ENCODE data around the gene IRF2BP1.
A peak's percentile ranks its signal among the peaks of the same experiment; 100 is the strongest.
"Not testable (repeated sequence)": the region's sequence is repeated elsewhere in the genome, so short reads cannot be mapped to it uniquely, and the experiment has no call there.

IRF2BP1 gene

DNA sequence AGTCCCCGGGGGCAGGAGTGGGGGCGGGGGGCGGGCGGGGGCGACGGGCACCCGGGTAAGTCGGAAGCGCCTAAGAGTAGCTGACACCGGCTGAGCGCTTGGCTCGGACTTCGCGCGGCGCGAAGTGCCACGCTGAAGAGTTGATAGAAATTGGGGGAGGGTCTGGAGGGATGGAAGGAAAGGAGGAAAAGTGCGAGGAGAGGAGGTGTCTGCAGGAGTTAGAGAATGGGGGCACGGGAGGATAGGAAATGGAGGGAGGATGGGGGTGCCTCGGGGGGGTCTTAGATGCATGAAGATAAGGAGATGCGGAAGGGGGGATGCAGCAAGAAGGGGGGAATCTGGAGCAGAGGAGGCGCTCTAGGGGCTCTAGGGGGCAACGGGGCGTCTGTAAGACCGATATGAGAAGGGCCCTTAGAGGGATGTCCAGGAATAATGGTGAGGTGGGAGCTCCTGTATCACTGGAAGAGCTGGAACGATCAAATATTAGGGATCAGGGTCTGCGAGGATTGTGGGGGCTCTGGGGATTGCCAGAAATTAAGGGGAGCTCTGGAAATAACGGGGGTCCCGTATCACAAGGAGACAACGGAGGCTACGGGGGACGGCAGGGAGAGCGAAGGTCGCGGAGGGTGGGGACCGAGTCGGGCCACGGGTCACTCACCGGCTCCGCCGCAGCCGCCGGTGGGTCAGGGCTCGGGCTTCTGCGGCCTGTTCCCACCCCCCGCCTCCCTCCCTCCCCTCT lies 16.1 kb upstream of the IRF2BP1 start, which contains the start of gene MYPOP:
Gene MYPOP, minus strand, starts transcription at position 702 of the 739 bp plus-strand sequence. CDS start 840 bp downstream, outside the sequence.
- DNase-seq: no peak

DNA sequence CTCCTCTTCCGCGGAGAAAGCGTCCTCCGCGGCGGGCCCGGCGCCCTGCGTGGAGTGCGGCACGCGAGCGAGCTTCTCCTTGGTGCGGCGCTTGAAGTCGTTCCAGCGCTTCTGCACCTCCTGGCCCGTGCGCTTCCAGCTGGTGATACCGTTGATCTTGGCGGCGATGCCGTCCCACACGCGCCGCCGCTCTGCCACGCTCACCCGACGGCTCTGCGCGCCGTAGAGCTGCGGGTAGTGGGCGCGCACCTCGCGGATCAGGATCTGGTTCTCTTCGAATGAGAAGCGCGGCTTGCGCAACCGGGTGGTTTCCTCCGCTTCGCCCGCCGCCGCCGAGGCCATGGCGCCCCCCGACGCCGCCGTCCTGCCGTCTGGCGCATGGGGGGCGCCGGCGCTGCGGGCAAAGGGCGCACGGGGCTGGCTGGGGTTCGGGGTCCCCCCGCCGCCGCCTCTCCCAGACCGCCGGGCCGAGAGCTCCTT lies 15.5 kb upstream of the IRF2BP1 start:
- DNase-seq: peak; percentile 29 to 38

DNA sequence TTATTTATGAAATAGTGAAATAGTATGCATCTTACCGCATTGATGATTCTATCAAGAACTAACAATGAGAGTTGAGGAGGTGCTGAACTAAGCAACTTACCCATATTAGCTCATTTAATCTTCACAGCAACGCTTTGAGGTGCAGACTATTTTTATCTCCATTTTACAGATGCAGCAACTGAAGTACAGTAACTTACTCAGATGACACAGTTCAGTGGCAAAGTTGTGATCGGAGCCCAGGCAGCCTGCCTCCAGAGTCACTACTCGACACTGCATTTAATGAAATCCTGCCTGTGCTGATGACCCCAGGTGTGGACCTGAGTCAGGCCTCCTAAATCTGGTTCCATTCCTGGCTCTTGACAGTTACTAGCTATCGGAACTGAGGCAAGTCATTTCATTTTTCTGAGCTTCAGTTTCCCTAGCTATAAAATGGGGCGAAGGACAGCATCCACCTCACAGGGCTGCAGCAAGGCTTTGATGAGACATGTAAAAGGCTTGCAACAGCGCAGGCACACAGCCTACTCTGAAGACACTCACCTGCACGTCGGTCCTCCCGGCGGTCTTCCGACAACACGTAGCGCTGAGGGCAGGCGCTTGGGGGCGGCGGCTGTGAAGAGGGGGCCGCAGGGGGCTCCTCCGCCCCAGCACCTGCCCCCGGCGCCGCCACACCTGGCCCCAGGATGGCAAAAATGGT lies 14.9 kb upstream of the IRF2BP1 start:
- DNase-seq: no peak

DNA sequence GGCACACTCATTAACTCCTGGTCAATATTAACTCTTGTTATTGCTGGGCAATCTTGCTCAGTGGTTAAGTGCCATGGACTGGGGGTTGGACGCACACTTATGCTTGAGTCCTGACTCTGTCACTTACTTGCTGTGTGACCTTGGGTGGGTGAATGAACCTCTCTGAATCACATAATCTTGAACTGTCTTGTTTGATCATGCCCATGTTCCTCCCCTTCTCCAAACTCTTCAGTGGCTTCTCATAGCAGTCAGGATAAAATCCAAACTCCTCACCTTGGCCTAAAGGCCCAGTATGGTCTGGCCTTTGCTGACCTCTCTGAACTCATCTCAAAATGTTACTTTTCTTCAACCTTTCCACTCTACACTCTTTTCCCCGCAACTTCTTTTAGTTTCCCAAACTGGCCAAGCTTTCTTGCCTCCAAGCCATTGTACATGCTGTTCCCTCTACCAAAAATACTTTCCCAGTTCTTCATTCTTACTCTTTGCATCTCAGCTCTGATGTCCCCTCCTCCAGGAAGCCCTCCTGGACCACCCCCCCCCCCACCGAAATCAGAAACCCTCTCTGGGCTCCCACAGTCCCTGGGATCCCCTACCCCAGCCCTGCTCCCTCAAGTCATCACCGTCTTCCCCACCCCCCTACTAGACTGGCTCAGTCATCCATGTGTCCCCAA lies 14.1 kb upstream of the IRF2BP1 start:
- no peak for DNase-seq

DNA sequence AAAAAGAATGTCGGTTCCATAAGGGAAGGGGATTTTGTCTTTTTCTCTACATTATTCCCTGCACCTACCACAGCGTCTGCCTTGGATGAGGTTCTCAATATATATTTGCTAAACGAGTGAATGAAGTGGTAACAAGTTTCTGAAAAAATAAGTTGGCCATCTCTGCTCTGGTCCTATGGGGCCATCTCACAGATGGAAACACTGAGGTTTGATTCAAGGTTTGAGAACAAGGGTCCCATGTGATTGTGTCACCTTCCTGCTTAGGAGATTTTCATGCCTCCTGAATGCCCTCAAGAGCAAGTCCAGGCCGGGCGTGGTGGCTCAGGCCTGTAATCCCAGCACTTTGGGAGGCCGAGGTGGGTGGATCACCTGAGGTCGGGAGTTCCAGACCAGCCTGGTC lies 13.3 kb upstream of the IRF2BP1 start:
- DNase-seq: no peak

DNA sequence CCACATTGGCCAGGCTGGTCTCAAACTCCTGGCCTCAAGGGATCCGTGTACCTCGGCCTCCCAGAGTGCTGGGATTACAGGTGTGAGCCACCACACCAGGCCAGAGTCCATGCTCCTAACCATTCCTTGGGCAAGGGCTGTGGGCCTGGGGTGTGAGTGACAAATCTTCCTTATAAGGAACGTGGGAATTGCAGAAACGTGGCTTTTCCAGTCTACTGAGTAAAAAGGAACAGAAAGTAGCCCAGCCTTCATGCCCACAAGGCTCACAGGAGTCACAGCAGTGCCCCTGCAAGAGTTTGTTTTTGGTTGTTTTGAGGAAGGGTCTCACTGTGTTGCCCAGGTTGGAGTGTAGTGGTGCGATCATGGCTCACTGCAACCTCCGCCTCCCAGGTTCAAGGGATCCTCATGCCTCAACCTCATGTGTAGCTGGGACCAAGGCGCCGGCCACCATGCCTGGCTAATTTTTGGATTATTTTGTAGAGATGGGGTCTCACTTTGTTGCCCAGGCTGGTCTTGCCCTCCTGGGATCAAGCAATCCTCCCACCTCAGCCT lies 11.4 kb upstream of the IRF2BP1 start:
- DNase-seq: no peak

DNA sequence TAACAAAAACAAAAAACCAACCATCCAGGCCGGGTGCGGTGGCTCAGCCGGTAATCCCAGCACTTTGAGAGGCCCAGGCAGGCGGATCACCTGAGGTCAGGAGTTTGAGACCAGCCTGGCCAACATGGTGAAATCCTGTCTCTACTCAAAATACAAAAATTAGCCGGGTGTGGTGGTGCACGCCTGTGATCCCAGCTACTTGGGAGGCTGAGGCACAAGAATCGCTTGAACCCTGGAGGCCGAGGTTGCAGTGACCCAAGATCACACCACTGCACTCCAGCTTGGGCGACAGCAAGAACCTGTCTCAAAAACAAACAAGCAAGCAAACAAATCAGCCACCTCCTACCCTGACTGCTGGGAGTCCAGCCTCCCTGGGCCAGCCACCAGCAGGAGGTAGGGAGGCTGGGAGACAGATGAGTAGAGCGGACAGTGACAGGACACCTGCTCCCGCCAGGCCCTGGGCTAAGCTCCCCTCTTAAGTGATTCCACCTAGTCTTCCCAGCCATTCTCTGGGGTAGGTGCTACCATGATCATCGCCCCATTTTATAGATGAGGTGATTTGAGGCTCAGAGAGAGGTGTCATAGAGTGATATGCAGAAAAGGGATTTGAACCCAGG lies 10.2 kb upstream of the IRF2BP1 start:
- DNase-seq: not testable (repeated sequence)

DNA sequence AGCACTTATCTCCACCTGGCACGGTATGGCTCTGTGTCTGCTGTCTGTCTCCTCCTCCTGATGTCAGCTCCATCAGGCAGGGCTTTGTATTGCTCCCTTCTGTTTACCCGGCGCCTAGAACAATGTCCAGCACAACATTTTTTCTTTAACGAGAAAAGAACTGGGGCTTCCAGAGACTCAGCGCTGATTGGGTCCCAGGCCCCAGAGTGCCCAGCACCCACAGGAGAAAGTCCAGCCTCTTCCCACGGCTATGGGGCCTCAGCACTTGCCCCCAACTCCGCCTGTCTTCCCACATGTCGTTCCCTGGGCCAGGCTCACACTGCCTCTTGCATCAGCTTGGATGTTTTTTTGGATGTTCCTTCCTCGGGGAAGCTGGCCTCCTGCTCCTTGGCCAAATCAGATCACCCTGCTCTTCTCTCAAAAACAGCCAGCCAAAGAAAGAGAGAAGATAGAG lies 9.6 kb upstream of the IRF2BP1 start:
- DNase-seq: no peak

DNA sequence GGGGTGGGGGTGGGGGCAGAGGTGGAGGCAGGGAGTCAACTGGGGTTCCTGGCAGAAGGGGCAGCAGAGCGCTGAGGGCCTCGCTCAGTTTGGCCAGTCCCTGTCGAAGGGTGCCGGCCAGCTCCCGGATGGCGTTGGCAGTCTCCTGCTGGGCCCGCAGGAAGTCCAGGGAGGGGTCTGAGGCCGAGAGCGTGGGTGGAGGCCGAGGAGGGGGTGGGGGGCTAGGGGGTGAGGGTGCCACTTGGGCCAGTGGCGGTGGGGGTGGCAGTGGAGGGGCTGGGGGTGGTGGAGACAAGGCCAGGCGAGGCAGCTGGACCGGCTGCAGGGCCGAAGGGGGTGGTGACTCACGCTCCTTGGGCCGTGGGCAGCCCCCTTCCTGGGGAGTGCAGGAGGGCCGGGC lies 4.9 kb upstream of the IRF2BP1 start:
- no peak for DNase-seq

DNA sequence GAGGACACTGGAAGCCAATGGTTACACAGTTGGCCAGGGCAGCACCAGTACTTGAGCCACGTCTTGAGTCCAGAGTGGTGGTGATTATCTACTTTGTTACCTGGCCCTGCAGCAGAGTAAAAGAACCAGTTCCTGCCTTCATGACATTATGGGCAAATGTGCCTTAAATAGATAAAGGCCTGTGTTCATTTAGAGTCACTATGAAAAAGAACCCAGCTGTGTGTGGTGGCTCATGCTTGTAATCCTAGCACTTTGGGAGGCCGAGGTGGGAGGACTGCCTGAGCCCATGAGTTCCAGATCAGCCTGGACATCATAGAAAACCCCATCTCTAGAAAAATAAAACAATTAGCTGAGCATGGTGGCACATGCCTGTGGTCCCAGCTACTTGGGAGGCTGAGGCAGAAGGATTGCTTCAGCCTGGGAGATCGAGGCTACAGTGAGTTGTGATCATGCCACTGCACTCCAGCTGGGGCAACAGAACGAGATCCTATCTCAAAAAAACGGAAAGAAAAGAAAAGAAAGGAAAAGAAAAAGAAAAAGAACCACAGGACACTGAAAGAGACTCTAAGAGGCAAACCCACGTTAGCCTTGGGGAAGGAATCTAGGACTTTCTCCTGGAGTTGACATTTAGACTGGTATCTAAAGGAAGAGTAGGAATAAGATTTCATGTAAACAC lies 3.4 kb upstream of the IRF2BP1 start:
- DNase-seq: no peak

DNA sequence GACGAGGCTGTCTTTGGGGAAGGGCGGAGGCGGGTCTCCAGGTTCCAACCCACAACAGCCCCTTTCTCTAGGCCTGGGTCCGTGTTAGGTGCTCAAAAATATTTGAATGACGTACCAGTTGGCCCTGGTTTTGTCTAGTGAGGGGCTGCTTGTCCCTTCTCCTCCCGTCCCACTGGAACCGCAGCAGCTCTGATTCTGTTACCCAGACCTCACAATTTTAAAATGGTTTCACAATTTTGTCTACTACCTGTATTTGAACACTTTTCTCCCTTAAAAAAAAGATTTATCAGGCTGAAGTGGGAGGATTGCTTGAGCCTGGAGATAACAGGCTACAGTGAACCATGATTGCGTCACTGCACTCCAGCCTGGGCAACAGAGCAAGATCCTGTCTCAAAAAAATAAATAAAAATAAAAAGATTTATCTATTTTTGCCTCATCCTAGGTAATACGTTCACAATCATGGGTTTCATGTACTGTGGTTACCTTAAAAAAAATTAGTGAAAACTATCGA lies 1.3 kb upstream of the IRF2BP1 start:
- no peak for DNase-seq

DNA sequence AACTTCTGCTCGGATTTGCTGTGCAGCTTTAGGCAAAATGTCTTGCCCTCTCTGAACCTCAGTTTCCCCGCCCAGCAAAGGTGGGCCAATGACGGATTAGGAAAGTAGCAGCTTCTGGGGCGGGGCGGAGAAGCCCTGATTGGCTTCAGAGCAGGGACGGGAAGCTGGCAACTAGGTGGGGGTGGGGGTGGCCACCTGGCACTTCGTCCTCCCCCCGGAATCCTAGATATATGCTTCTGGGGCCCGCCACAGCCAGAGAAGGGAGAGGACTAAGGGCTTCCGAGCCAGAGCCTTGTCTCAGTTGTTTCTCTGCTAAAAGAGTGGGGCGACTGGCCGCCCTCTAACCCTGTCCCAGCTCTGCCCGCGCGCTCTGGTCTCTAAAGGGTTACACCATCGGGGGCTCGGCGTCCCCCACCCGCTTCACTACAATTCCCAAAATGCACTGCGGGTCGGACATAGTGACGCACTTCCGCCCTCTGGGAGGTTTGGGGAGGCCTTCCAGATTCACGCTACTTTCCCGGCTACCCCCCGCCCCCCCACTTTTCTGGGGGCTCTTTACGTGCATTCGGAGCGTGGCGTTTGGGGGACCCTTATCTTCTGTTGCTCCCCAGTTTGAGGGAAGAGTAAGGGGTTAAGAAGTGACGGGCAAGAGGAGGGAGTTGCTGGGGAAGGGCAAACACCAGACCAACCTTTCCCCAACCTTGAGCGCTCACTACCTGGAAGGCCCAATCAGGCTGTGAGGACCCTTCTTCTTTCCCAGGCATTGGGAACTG lies 672 bp upstream of the IRF2BP1 start:
- DNase-seq: peak; percentile 92 to 94

DNA sequence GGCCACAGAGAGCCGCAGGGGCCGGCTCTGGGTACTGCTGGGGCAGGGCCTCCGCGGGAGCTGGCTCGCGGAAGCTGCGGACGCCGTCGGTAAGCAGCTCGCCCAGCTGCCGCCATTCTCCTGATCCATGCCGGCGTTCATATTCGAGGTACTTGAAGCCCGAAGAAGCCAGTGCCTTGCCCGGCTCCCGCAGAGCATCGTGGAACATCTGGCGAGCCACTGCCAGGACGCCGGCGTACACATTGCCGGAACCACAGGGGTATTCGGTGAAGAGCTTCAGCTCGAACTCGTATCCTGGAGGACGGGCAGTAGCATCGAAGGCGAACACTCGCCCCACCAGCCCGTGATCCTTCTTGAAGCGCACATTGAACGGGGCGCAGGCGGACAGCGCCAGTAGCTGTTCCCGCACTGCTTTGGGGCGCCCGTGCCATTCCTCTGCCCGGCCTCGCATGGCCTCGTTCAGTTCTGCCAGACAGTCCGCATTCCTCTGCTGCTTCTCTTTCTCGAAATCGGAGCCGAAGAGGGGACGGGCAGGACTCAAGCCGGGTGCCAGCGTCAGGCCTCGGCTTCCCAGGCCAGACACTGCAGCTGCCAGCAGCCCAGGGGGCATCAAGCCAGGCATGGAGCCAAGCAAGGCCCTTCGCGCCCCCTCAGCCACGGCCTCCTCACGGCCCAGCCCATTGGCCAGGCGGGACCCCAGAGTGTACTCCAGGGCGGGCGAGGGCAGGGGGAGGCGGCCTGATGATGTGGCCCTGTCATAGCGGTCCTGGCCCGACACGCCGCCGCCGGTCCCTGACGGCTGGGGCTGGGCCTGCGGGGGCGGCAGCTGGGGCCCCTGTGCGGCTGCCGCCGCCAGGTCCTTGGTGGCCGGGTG lies 1.0 kb downstream of the IRF2BP1 start:
- no peak for DNase-seq

DNA sequence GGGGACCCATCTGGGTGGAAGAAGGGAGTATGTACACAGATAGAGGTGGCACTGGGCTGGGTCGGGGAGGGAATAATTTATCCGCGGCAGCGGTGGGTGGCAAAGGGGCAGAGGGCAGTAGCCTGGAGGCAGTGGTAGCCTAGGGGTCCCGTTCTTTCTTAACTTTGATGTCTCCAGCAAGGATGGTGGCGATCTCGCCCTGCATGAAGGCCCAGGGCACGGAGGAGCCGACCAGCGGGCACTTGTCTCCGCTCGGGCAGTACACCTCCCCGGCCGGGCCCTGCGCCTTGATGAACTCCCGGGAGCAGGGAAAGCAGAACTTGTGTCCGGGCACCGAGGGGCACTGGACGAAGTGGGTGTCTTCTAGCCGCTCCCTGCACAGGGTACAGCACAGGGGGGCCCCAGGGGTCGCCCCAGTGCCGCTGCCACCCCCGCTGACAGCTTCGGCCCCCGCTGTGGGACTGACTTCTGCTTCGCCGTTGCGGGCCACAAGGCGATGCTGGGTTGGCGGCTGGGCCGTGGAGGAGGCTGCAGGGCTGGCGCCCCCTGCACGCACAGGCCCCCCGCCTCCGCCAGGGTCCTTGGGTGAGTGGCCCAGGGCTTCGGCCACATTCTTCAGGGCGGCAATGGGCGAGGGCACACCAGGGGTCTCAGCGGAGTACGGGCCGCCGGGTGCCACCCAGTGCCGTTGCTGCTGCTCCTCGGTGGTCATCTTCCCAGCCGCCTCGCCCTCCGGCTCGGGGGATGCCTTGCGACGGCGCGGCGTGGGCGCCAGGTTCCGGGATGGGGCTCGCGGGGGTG lies 1.9 kb downstream of the IRF2BP1 start:
- no peak for DNase-seq

DNA sequence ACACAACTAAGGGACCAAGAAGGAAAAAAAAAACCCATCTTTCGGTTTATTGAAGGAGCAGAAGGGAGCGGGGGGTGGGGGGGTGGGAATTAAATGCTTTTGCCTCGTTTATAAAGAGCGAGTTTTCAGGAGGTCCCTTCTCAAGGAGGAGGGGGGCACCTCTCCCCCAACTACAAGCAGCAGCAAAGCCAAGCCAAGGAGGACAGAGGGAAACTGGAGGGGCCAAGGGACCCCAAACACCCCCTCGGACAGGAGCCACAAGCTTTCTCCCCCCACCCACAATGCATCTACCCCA lies 2.4 kb downstream of the IRF2BP1 start:
- DNase-seq: no peak

DNA sequence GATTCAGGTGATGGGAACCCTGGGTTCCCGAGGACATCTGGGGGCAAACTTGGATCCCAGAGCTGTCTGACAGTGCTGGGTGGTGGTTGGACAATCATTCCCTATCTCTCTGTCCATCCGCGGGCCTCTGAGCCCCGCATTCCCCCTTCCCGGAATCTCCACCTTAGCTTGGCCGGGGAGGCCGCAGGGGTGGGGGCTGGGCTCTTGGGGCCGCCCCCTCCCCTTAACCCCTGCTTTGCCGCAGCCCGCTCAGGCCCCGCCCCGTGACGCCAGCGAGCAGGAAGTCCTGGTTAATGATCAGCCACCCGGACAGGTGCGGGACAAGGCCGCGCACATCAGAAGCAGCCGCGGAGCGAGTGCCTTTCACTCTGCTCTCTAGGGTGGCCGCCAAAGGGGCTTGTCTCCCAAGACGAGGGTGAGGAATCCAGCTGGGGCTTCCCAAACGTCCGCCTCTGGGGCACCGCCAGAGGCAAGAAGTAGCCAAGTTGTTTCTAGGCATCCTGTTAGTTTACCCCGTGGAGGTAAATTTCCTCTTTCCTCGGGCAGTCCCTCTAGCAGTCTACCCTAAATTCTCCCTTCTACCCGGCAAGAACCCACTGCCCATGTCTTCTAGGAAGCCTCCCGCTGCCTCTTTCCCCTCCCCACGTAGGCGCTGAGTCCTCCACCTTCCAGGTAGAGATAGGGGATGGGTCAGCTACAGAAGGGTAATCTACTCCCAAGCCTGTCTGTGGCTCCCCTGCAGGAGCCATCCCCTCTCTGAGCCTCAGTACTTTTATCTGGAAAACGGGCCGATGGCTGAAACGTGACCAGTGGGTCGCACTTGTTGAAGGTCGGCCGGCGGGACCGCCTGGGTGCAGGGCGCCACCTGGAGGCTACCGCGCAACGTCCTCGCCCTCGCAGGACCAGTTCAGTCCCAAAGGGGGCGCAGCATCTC lies 3.0 kb downstream of the IRF2BP1 start:
- peak; percentile 86 to 88 for DNase-seq

DNA sequence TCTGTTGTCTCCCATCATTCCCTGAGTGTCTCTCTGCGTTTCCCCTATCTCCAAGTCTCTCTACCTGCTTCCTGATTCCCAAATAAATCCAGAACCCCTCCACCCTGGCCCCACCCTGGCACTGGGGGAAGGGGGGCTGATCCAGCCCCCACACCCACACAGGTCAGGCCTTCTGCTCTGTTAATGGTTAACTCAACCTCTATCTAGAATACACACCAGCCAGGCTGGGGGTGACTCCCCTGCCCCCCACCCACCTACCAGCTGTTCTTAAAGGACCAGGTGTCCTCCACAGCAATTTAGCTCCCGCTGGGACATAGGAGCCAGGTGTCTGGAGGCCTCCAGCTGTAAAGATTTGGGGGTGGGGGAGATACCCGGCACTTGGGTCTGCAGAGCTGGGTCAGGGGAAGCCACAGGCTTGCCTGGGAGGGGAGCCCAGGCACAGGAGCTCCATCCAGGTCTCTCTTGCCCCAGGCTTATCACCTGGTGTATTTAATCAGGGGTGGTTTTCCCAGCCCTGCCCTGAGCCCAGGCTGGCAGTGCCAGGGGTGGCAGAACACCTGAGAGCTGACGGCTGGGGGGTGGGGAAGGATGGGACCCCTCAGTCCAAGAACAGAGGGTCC lies 3.9 kb downstream of the IRF2BP1 start:
- DNase-seq: no peak

All from CD4-positive, alpha-beta T cell treated with Interleukin-4 for 1 hour (primary cell).